Gastroesophageal sphincter (tissue), 4 donors: ENCODE measurements around the gene KRT72. TPM values are rescaled to one million over a fixed set of nuclear protein-coding genes. Genes with fewer than 3 reads are reported as not detected.

ENCODE experiments used
- ATAC-seq: fragments of 150-250 bp; one replicate; pipeline ENCODE4 v1.9.1; 2016; ENCODE audit warnings: mild to moderate bottlenecking, moderate library complexity
- H3K27ac ChIP-seq, 4 donors: fragments of 200-600 bp; sonication (generic) in 3 of 4; 1 replicate in 3 of 4; 2 replicates in 1 of 4; pipeline ENCODE4 v1.5.1; 2016 to 2019
- H3K27me3 ChIP-seq: fragments of 200-600 bp; sonication (generic); one replicate; pipeline ENCODE4 v1.5.1; 2019
- H3K36me3 ChIP-seq, 2 donors: fragments of 200-600 bp; sonication (generic); one replicate each; pipeline ENCODE4 v1.5.1; 2019; ENCODE audit warnings: control low read depth in 1 of 2
- H3K4me1 ChIP-seq, 3 donors: fragments of 200-600 bp; sonication (generic); 1 replicate in 2 of 3; 2 replicates in 1 of 3; pipeline ENCODE4 v1.5.1; 2016 to 2019; ENCODE audit warnings: control low read depth in 2 of 3
- H3K4me3 ChIP-seq, 2 donors: fragments of 200-600 bp; sonication (generic); one replicate each; pipeline ENCODE4 v1.5.1; 2019; ENCODE audit warnings: mild to moderate bottlenecking in 1 of 2, moderate library complexity in 1 of 2
- H3K9me3 ChIP-seq, 3 donors: fragments of 200-600 bp; sonication (generic); one replicate each; pipeline ENCODE4 v1.5.1; 2017 to 2019; ENCODE audit warnings: control low read depth in 2 of 3
- EP300 ChIP-seq: sonication (generic); formaldehyde crosslinking; IDR thresholded peaks from one replicate; pipeline ENCODE4 v1.6.1; 2017; ENCODE audit warnings: antibody characterized with exemption, mild to moderate bottlenecking
- POLR2A ChIP-seq, 2 donors: fragments of 450-650 bp; IDR thresholded peaks; one replicate each; pipeline ENCODE4 v1.6.1; 2017; ENCODE audit warnings: antibody characterized with exemption in 2 of 2, mild to moderate bottlenecking in 2 of 2, moderate library complexity in 1 of 2
- POLR2AphosphoS5 ChIP-seq: sonication (generic); formaldehyde crosslinking; IDR thresholded peaks from one replicate; pipeline ENCODE4 v1.6.1; 2017; ENCODE audit warnings: antibody characterized with exemption
- WGBS, 2 donors: methylation state at CpG; one replicate each; pipeline ENCODE4 v1.1.5; 2018; ENCODE audit warnings: low coverage in 1 of 2; 5-methylcytosine and 5-hydroxymethylcytosine counted together
- total RNA-seq, 4 donors: library from RNA; depleted of rRNA; stranded (reverse); fragments of >200 nt; gene quantifications; one replicate each; pipeline ENCODE4 v1.1.0, GENCODE V29; 2016
- TF ChIP-seq, protein P1 (sequence below), 4 experiments: fragments of 200-600 bp in 2 of 4; fragments of 450-650 bp in 2 of 4; sonication (generic) in 1 of 4; IDR thresholded peaks; one replicate each; pipeline ENCODE4 v1.5.1; 2017 to 2019; ENCODE audit warnings: antibody characterized with exemption in 4 of 4, mild to moderate bottlenecking in 2 of 4, moderate library complexity in 2 of 4

Gene KRT72
- total RNA-seq, 4 donors from 2014 or later = not detected

DNA sequence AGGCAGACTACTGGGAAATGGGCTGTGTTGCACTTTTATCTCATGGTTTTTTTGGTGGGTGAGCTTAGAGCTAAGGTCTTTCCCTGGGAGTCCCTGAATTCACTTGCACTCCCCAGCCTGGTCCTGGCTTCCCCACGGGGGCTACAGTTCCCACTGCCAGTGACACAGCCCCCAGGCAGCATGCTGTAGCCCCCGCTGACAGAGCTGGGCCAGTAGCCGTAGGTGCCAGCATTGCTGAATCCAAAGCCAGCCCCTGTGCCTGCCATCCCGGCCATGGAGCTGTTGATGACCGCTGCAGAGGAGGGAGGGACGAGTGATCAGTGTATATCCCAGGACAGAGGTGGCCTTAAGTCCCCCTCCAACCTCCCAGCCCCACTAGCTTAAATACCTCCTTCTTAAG lies 6.9 kb upstream of the KRT72 start:
- no peaks in the 10 kb centered on the region for H3K4me1 ChIP-seq
- H3K27ac ChIP-seq = no peak overlapping the region
- no peak overlapping the region for H3K4me3 ChIP-seq
- TF ChIP-seq, protein P1, sequence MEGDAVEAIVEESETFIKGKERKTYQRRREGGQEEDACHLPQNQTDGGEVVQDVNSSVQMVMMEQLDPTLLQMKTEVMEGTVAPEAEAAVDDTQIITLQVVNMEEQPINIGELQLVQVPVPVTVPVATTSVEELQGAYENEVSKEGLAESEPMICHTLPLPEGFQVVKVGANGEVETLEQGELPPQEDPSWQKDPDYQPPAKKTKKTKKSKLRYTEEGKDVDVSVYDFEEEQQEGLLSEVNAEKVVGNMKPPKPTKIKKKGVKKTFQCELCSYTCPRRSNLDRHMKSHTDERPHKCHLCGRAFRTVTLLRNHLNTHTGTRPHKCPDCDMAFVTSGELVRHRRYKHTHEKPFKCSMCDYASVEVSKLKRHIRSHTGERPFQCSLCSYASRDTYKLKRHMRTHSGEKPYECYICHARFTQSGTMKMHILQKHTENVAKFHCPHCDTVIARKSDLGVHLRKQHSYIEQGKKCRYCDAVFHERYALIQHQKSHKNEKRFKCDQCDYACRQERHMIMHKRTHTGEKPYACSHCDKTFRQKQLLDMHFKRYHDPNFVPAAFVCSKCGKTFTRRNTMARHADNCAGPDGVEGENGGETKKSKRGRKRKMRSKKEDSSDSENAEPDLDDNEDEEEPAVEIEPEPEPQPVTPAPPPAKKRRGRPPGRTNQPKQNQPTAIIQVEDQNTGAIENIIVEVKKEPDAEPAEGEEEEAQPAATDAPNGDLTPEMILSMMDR (IDR thresholded peaks at IDR 0.05) = no peak
- no peak for TF ChIP-seq POLR2A (IDR thresholded peaks at IDR 0.05)
- no peaks in the 10 kb centered on the region for H3K9me3 ChIP-seq
- ATAC-seq = no peak
- no CpG with 5 or more reads among the region's 6 CpGs for WGBS, 2 donors
- peaks cover 47% of the 10 kb centered on the region for H3K27me3 ChIP-seq
- H3K36me3 ChIP-seq = no peaks in the 10 kb centered on the region

DNA sequence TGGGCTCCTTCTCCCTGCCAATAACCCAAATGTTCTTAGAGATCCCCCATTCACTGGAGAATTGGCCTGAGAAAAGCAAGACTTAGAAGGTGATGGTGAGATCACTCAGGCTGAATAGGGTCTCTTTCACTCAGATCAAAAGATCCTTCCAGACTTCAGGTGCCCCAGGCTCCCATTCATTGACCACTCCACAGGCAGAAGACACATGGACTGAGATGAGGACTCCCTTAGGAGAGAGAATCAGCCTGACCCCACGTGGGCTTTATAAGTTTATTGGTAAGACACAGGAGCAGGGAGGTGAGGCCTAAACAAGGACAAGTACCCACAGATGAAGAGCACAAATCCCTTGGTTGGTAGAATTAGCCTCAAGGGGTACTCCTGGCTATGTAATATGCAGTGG lies 6.1 kb upstream of the KRT72 start:
- TF ChIP-seq, protein P1 (IDR thresholded peaks at IDR 0.05) = no peak
- no peak for TF ChIP-seq EP300
- TF ChIP-seq POLR2A (IDR thresholded peaks at IDR 0.05) = no peak
- H3K36me3 ChIP-seq = no peaks in the 10 kb centered on the region
- no peak for ATAC-seq
- H3K27ac ChIP-seq = no peak overlapping the region
- H3K4me3 ChIP-seq = no peak overlapping the region
- H3K27me3 ChIP-seq = peaks cover 54% of the 10 kb centered on the region
- 40% methylated on average over 1 of the region's 1 CpG; no CpG with 5 or more reads in 1 of the 2 donors for WGBS, 2 donors
- H3K4me1 ChIP-seq = no peaks in the 10 kb centered on the region
- no peaks in the 10 kb centered on the region for H3K9me3 ChIP-seq

DNA sequence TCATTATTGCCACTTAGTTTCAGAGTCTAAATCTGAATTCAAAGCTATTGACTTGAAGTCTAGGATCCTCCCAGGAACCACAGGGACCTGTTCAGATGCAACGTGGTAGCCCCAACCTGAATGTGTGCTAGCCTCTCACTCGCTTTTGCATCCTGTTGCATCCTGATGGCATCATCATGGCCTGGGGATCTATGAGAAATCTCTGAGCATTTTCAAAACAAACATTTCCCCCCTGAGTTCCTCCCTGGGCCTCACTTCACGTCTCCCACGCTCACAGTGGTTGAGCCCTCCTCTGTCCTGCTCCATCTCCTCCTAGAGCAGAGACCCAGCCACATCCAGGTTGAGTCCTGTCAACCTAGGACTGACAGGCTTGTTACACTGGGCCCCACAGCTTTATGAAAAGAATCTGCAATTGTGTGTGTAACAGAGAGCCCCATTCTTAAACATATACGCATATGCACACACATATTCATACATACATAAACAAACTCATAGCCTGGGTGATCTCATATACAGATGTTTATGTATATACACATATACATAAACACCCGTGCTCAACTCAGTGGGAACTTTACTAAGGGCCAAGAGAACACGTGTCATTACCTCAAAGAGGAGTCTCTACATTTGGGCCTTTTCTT lies 5.4 kb upstream of the KRT72 start:
- H3K27ac ChIP-seq = no peak overlapping the region
- WGBS, 2 donors = 79% methylated on average over 3 to 5 of the region's 7 CpGs
- no peaks in the 10 kb centered on the region for H3K9me3 ChIP-seq
- no peak overlapping the region for H3K4me3 ChIP-seq
- H3K36me3 ChIP-seq = no peaks in the 10 kb centered on the region
- H3K27me3 ChIP-seq = peaks cover 57% of the 10 kb centered on the region
- TF ChIP-seq POLR2AphosphoS5 = no peak
- TF ChIP-seq, protein P1 (IDR thresholded peaks at IDR 0.05) = no peak
- H3K4me1 ChIP-seq = no peaks in the 10 kb centered on the region
- no peak for ATAC-seq

DNA sequence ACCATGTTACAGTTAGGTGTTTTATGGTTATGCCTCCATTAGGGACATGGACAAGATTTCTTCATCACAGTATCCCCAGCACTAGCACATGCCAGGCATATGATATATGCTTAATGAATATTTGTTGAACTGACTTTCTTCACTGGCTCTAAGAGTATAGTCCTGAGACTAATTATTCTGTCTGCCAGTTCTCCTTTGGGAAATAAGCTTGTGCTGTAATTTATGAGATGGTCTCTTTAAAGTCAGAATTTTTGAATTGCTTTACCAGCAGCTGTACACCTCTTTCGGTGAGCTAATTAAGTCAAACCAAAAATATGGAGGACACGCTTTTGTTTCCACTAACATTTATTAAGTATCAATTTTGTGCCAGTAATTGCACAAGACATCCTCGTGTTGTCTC lies 4.8 kb upstream of the KRT72 start:
- Histone ChIP-seq H3K9me3 (no peaks in the 10 kb centered on the region), H3K27me3 (peaks cover 57% of the 10 kb centered on the region), H3K4me1 (no peaks in the 10 kb centered on the region), H3K27ac (no peak overlapping the region), H3K4me3 (no peak overlapping the region), H3K36me3 (no peaks in the 10 kb centered on the region)
- TF ChIP-seq, protein P1 (IDR thresholded peaks at IDR 0.05) = no peak
- TF ChIP-seq POLR2AphosphoS5 = no peak
- TF ChIP-seq POLR2A (IDR thresholded peaks at IDR 0.05) = no peak
- TF ChIP-seq EP300 = no peak
- no peak for ATAC-seq
- 47 to 52% methylated on average over 3 of the region's 3 CpGs for WGBS, 2 donors

DNA sequence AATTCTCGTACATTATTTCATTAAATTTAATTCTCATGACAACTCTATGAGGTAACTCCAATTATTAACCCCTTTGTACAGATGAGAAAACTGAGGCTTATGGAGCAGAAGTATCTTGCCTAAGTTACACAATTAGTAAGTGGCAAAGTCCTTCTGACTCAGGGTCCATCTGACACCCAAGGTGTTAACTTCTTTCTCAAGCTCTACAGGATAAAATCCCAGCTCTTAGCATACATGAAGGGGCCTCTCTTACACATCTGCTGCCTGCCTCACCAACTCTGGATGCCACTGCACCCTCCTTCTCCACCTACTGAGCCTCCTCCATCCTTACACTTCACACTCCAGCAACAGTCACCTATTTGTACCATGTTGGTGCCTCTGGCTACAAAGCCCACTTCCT lies 4.3 kb upstream of the KRT72 start:
- Histone ChIP-seq H3K27ac (no peak overlapping the region), H3K36me3 (no peaks in the 10 kb centered on the region), H3K4me1 (no peaks in the 10 kb centered on the region), H3K9me3 (no peaks in the 10 kb centered on the region), H3K27me3 (peaks cover 57% of the 10 kb centered on the region), H3K4me3 (no peak overlapping the region)
- WGBS, 2 donors = 60 to 67% methylated on average over 1 of the region's 1 CpG
- ATAC-seq = no peak
- TF ChIP-seq, protein P1 (IDR thresholded peaks at IDR 0.05) = no peak
- TF ChIP-seq POLR2A (IDR thresholded peaks at IDR 0.05) (no peak), EP300 (no peak), POLR2AphosphoS5 (no peak)
